Right lobe of liver (tissue), 4 donors: ENCODE results near the gene RNF146.

Source experiments
- POLR2A ChIP-seq: fragments of 450-650 bp; IDR thresholded peaks from one replicate; pipeline ENCODE4 v1.6.1; 2017; ENCODE audit warnings: antibody characterized with exemption, mild to moderate bottlenecking
- TF ChIP-seq, protein P1 (sequence below), 4 donors: fragments of 200-600 bp in 3 of 4; fragments of 450-650 bp in 1 of 4; IDR thresholded peaks; one replicate each; pipeline versions ENCODE4 v1.5.1 to v1.8.0; 2016 to 2022; ENCODE audit warnings: antibody characterized with exemption in 4 of 4, mild to moderate bottlenecking in 2 of 4
- donor health status: DM: no; HTN: no; CAD: no.
- donor health status: DM: no; HTN: no; CAD: no.
- donor health status: DM: no; HTN: yes; CAD: no.

DNA sequence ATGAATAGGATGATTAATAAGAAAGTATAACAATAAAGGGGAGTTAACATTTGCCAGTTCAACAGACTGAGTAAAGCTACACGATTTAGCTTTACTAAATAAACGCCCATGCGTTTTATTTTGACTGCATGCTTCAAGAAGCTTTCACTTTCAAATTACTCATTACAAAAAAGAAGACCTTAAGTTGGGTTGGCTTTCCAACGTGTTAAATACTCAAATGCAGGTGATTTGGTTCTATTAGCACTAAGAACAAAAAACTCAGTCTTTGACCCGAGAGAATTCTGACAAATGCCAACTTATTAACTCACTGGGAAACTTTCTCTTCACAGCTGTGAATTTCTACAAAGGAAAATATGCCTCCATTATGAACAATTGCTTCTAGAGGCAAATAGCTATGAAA lies 24.8 kb downstream of the RNF146 start:
- TF ChIP-seq, protein P1, sequence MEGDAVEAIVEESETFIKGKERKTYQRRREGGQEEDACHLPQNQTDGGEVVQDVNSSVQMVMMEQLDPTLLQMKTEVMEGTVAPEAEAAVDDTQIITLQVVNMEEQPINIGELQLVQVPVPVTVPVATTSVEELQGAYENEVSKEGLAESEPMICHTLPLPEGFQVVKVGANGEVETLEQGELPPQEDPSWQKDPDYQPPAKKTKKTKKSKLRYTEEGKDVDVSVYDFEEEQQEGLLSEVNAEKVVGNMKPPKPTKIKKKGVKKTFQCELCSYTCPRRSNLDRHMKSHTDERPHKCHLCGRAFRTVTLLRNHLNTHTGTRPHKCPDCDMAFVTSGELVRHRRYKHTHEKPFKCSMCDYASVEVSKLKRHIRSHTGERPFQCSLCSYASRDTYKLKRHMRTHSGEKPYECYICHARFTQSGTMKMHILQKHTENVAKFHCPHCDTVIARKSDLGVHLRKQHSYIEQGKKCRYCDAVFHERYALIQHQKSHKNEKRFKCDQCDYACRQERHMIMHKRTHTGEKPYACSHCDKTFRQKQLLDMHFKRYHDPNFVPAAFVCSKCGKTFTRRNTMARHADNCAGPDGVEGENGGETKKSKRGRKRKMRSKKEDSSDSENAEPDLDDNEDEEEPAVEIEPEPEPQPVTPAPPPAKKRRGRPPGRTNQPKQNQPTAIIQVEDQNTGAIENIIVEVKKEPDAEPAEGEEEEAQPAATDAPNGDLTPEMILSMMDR (IDR thresholded peaks at IDR 0.05): no peak
- no peak for TF ChIP-seq POLR2A
